Spleen (tissue), 11 donors: Measurements from ENCODE around the gene SEC24B. TPM values are rescaled to one million over a fixed set of nuclear protein-coding genes. Genes with fewer than 3 reads are reported as not detected.
"Not testable (repeated sequence)": the region's sequence is repeated elsewhere in the genome, so short reads cannot be mapped to it uniquely, and the experiment has no call there.

Experiments used
- DNase-seq: peaks from one replicate; pipeline ENCODE4 v3.0.0-alpha.2; 2020
- H3K27ac ChIP-seq, 8 donors: fragments of 200-600 bp; sonication (generic) in 7 of 8; 1 replicate in 4 of 8; 2 replicates in 4 of 8; pipeline versions ENCODE4 v1.5.0 to v1.8.0; 2016 to 2021; ENCODE audit warnings: inconsistent platforms in 4 of 8, mild to moderate bottlenecking in 4 of 8, moderate library complexity in 1 of 8
- H3K27me3 ChIP-seq, 7 donors: fragments of 200-600 bp; sonication (generic) in 6 of 7; replicated peaks in 1 of 7; 1 replicate in 4 of 7; 2 replicates in 3 of 7; pipeline versions ENCODE4 v1.5.0 to v1.8.0; 2016 to 2021; ENCODE audit warnings: inconsistent platforms in 3 of 7, mild to moderate bottlenecking in 1 of 7
- H3K36me3 ChIP-seq, 6 donors: fragments of 200-600 bp; sonication (generic) in 5 of 6; 1 replicate in 4 of 6; 2 replicates in 2 of 6; pipeline versions ENCODE4 v1.5.0 to v1.8.0; 2016 to 2021; ENCODE audit warnings: inconsistent platforms in 2 of 6
- H3K4me1 ChIP-seq, 6 donors: fragments of 200-600 bp; sonication (generic) in 5 of 6; 1 replicate in 3 of 6; 2 replicates in 3 of 6; pipeline versions ENCODE4 v1.5.0 to v1.8.0; 2016 to 2021; ENCODE audit warnings: inconsistent platforms in 3 of 6
- H3K4me3 ChIP-seq, 8 donors: fragments of 200-600 bp; sonication (generic) in 7 of 8; 1 replicate in 4 of 8; 2 replicates in 4 of 8; pipeline versions ENCODE4 v1.5.0 to v1.8.0; 2016 to 2021; ENCODE audit warnings: inconsistent platforms in 4 of 8, mild to moderate bottlenecking in 4 of 8, moderate library complexity in 2 of 8
- H3K9me3 ChIP-seq, 8 donors: fragments of 200-600 bp; sonication (generic) in 7 of 8; 1 replicate in 4 of 8; 2 replicates in 4 of 8; pipeline versions ENCODE4 v1.5.0 to v1.8.0; 2016 to 2021; ENCODE audit warnings: inconsistent platforms in 4 of 8
- CTCF ChIP-seq, 11 experiments: fragments of 200-600 bp in 7 of 11; fragments of 450-650 bp in 4 of 11; sonication (generic) in 4 of 11; IDR thresholded peaks in 8 of 11; conservative IDR thresholded peaks in 3 of 11; 1 replicate in 7 of 11; 2 replicates in 4 of 11; pipeline versions ENCODE4 v1.4.0 to v1.8.0; 2016 to 2021; ENCODE audit warnings: antibody characterized with exemption in 11 of 11, inconsistent platforms in 4 of 11, mild to moderate bottlenecking in 1 of 11
- POLR2A ChIP-seq, 3 donors: fragments of 450-650 bp; IDR thresholded peaks; one replicate each; pipeline ENCODE4 v1.5.1; 2017; ENCODE audit warnings: antibody characterized with exemption in 3 of 3, mild to moderate bottlenecking in 1 of 3
- POLR2AphosphoS5 ChIP-seq, 3 donors: sonication (generic); formaldehyde crosslinking; IDR thresholded peaks; one replicate each; pipeline ENCODE4 v1.5.1; 2017; ENCODE audit warnings: antibody characterized with exemption in 3 of 3
- WGBS, 5 donors: extraction: QIAGEN DNeasy Blood & Tissue Kit in 3 of 5; methylation state at CpG; one replicate each; pipeline versions ENCODE4 v1.1.5 to v1.1.7; 2013 to 2018; 5-methylcytosine and 5-hydroxymethylcytosine counted together
- intact Hi-C: fragments of 100-400 bp; cut with DNase I; formaldehyde crosslinking; loops from one replicate; pipeline ENCODE4 v1.15.0; 2023; ENCODE audit warnings: low total_unique reads
- polyA plus RNA-seq, 3 donors: library from polyadenylated mRNA; stranded (reverse); fragments of 200-250 nt; gene quantifications; one replicate each; pipeline ENCODE4 v1.2.1, GENCODE V29; 2013
- total RNA-seq, 7 donors: library from RNA; depleted of rRNA in 3 of 7; stranded (reverse); fragments of >200 nt in 3 of 7; fragmentation: NEBNext Ultra II Directional in 4 of 7; extraction: Animal tissue kit (Norgen Biotek cat#: 25700) in 4 of 7; gene quantifications; one replicate each; pipeline versions ENCODE4 v1.1.0 to v1.2.1, GENCODE V29; 2016 to 2021
- donor health status: healthy with polysubstance abuse.
- donor health status: DM: no; HTN: no; CAD: no; lungs with moderate emphysema.
- donor health status: DM: no; HTN: no; CAD: no.
- donor health status: Bipolar disorder and iron deficiency.
- donor health status: healthy.
- donor health status: DM: no; HTN: no; CAD: no.
- donor health status: DM: yes; HTN: yes; CAD: no.

Gene SEC24B
- total and polyA plus RNA-seq, 10 donors: 7.1 to 42.9 (median 32.4) TPM

GRCh38 chr4:109506890-109507289, 73.3 kb downstream of the SEC24B start:
- Histone ChIP-seq H3K4me1 (no peaks in the 10 kb centered on the region), H3K9me3 (no peaks in the 10 kb centered on the region), H3K36me3 (peaks cover 0 to 98% (median 30%) of the 10 kb centered on the region in 6 donors), H3K4me3 (no peak overlapping the region), H3K27ac (no peak overlapping the region), H3K27me3 (no peaks in the 10 kb centered on the region)
- no peak for DNase-seq
- TF ChIP-seq CTCF (IDR thresholded peaks at IDR 0.05 in 8 of 11, conservative IDR thresholded peaks at IDR 0.05 in 3 of 11): no peak
- TF ChIP-seq POLR2A (IDR thresholded peaks at IDR 0.05): no peak
- TF ChIP-seq POLR2AphosphoS5 (IDR thresholded peaks at IDR 0.05): no peak
- intact Hi-C loops: no loop called here

- no peak for TF ChIP-seq CTCF (IDR thresholded peaks at IDR 0.05 in 8 of 11, conservative IDR thresholded peaks at IDR 0.05 in 3 of 11)
- no peak for TF ChIP-seq POLR2AphosphoS5 (IDR thresholded peaks at IDR 0.05)
- no peak for TF ChIP-seq POLR2A (IDR thresholded peaks at IDR 0.05)
- H3K4me3 ChIP-seq: no peak overlapping the region
- H3K27me3 ChIP-seq: no peaks in the 10 kb centered on the region
- no peak overlapping the region for H3K27ac ChIP-seq
- WGBS, 5 donors: 83 to 89% (median 85%) methylated on average over 2 of the region's 2 CpGs
- peaks cover 0 to 100% (median 51%) of the 10 kb centered on the region in 6 donors for H3K36me3 ChIP-seq
- no peaks in the 10 kb centered on the region for H3K9me3 ChIP-seq
- intact Hi-C loops: no loop called here
- H3K4me1 ChIP-seq: no peaks in the 10 kb centered on the region
- DNase-seq: no peak
Observed at GRCh38 chr4:109510687-109511086, 77.1 kb downstream of the SEC24B start.

- no peaks in the 10 kb centered on the region for H3K4me1 ChIP-seq
- no peaks in the 10 kb centered on the region for H3K27me3 ChIP-seq
- H3K27ac ChIP-seq: no peak overlapping the region
- H3K4me3 ChIP-seq: no peak overlapping the region
- no peaks in the 10 kb centered on the region for H3K9me3 ChIP-seq
- intact Hi-C loops: no loop called here
- WGBS, 5 donors: 76 to 89% (median 84%) methylated on average over 2 of the region's 2 CpGs
- DNase-seq: no peak
- peaks cover 0 to 100% (median 50%) of the 10 kb centered on the region in 6 donors for H3K36me3 ChIP-seq
- TF ChIP-seq POLR2AphosphoS5 (IDR thresholded peaks at IDR 0.05): no peak
- no peak for TF ChIP-seq POLR2A (IDR thresholded peaks at IDR 0.05)
- no peak for TF ChIP-seq CTCF (IDR thresholded peaks at IDR 0.05 in 8 of 11, conservative IDR thresholded peaks at IDR 0.05 in 3 of 11)
Observed at GRCh38 chr4:109511414-109511813, 77.8 kb downstream of the SEC24B start.

GRCh38 chr4:109513368-109513767, 79.8 kb downstream of the SEC24B start:
- H3K36me3 ChIP-seq: peaks cover 0 to 100% (median 52%) of the 10 kb centered on the region in 6 donors
- intact Hi-C loops, DNase-seq, H3K27ac ChIP-seq, H3K4me1 ChIP-seq, H3K27me3 ChIP-seq, H3K9me3 ChIP-seq, H3K4me3 ChIP-seq: not testable (repeated sequence)
- WGBS, 5 donors: 93 to 98% (median 98%) methylated on average over 12 of the region's 12 CpGs

DNA sequence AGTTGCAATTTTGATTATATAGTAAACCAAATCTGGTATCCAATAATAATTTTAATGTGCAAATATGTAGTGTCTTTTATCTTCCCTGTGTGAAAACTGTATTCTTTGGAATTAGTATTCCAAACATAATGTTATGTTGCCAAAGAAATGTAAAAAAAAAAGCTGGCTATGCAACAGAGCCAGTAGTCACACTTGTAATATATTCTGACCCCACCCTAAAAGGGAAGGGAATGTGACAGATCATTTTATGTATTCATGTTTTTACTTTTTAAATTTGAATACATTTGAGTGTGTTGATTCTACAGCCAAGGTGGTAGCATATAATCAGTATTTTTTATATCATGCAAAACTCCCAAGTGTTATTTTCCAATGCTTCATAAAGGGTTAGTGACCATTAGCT, 98.6 kb downstream of the SEC24B start:
- Histone ChIP-seq H3K36me3 (peaks cover 6 to 100% (median 93%) of the 10 kb centered on the region in 6 donors), H3K4me3 (no peak overlapping the region), H3K9me3 (no peaks in the 10 kb centered on the region), H3K27ac (no peak overlapping the region), H3K4me1 (no peaks in the 10 kb centered on the region), H3K27me3 (no peaks in the 10 kb centered on the region)
- TF ChIP-seq POLR2A (IDR thresholded peaks at IDR 0.05): no peak
- no peak for TF ChIP-seq POLR2AphosphoS5 (IDR thresholded peaks at IDR 0.05)
- no peak for TF ChIP-seq CTCF (IDR thresholded peaks at IDR 0.05 in 8 of 11, conservative IDR thresholded peaks at IDR 0.05 in 3 of 11)
- no peak for DNase-seq
- intact Hi-C loops: no loop called here
